Hepatocyte (in vitro differentiated cells): ENCODE data around the gene FAH.

Experiments used
- CTCF ChIP-seq: fragments of 200-600 bp; sonication (generic); IDR thresholded peaks from 2 replicates; pipeline ENCODE4 v1.5.1; 2016; ENCODE audit warnings: antibody characterized with exemption, mild to moderate bottlenecking; ENCODE audit not compliant: poor library complexity
- EZH2 ChIP-seq: fragments of 200-600 bp; sonication (generic); IDR thresholded peaks from 2 replicates; pipeline ENCODE4 v1.6.1; 2016; ENCODE audit warnings: antibody characterized with exemption, mild to moderate bottlenecking, borderline replicate concordance

GRCh38 chr15:80121546-80121945 lies 31.3 kb upstream of the FAH start:
- TF ChIP-seq CTCF = no peak
- TF ChIP-seq EZH2 = no peak
